Heart left ventricle (tissue), 16 donors: ENCODE data around the gene VPS35L. TPM values are rescaled to one million over a fixed set of nuclear protein-coding genes. Genes with fewer than 3 reads are reported as not detected.

Experiments
- ATAC-seq, 4 donors: fragments of 200-7000 bp; cut with Tn5 transposase; one replicate each; pipeline ENCODE4 v1.9.1; 2020 to 2022; ENCODE audit warnings: moderate library complexity in 4 of 4, mild to moderate bottlenecking in 3 of 4, moderate number of reproducible peaks in 1 of 4
- DNase-seq, 5 donors: peaks; one replicate each; pipeline ENCODE4 v3.0.0-alpha.2; 2020
- H3K27ac ChIP-seq, 12 donors: fragments of 200-600 bp; sonication (generic) in 4 of 12; one replicate each; pipeline versions ENCODE4 v1.5.0 to v1.8.0; 2016 to 2022; ENCODE audit warnings: mild to moderate bottlenecking in 2 of 12
- H3K27me3 ChIP-seq, 9 donors: fragments of 200-600 bp; sonication (generic) in 2 of 9; one replicate each; pipeline versions ENCODE4 v1.5.1 to v1.8.0; 2016 to 2022; ENCODE audit warnings: mild to moderate bottlenecking in 3 of 9
- H3K36me3 ChIP-seq, 9 donors: fragments of 200-600 bp; sonication (generic) in 2 of 9; one replicate each; pipeline versions ENCODE4 v1.5.0 to v1.8.0; 2018 to 2022; ENCODE audit warnings: mild to moderate bottlenecking in 2 of 9
- H3K4me1 ChIP-seq, 12 donors: fragments of 200-600 bp; sonication (generic) in 4 of 12; one replicate each; pipeline versions ENCODE4 v1.5.0 to v1.8.0; 2016 to 2022; ENCODE audit warnings: mild to moderate bottlenecking in 3 of 12
- H3K4me3 ChIP-seq, 12 donors: fragments of 200-600 bp; sonication (generic) in 4 of 12; one replicate each; pipeline versions ENCODE4 v1.5.0 to v1.8.0; 2017 to 2022; ENCODE audit warnings: mild to moderate bottlenecking in 9 of 12, moderate library complexity in 4 of 12
- H3K9me3 ChIP-seq, 12 donors: fragments of 200-600 bp; sonication (generic) in 4 of 12; one replicate each; pipeline versions ENCODE4 v1.5.0 to v1.8.0; 2016 to 2022; ENCODE audit warnings: mild to moderate bottlenecking in 1 of 12
- POLR2A ChIP-seq, 2 donors: fragments of 450-650 bp; IDR thresholded peaks; one replicate each; pipeline ENCODE4 v1.6.1; 2017; ENCODE audit warnings: antibody characterized with exemption in 2 of 2, mild to moderate bottlenecking in 2 of 2, moderate library complexity in 2 of 2
- WGBS, 4 donors: extraction: QIAGEN DNeasy Blood & Tissue Kit in 2 of 4; methylation state at CpG; one replicate each; pipeline versions ENCODE4 v1.1.5 to v1.1.7; 2013 to 2018; 5-methylcytosine and 5-hydroxymethylcytosine counted together
- intact Hi-C, 10 donors: fragments of 100-400 bp; cut with DNase I; formaldehyde crosslinking; loops; one replicate each; pipeline versions ENCODE4 v1.11.1 to v1.14.2; 2022
- polyA plus RNA-seq, 2 donors: library from polyadenylated mRNA; stranded (reverse); fragments of 200-250 nt; gene quantifications; one replicate each; pipeline ENCODE4 v1.2.3, GENCODE V29; 2013
- total RNA-seq, 9 donors: library from RNA; depleted of rRNA in 2 of 9; stranded (reverse); fragments of >200 nt in 2 of 9; fragmentation: NEBNext Ultra II Directional in 3 of 9; extraction: Animal tissue kit (Norgen Biotek cat#: 25700) in 3 of 9; gene quantifications; one replicate each; pipeline versions ENCODE4 v1.1.0 to v1.2.4, GENCODE V29; 2016 to 2023
- TF ChIP-seq, protein P1 (sequence below), 12 donors: fragments of 200-600 bp; sonication (generic) in 4 of 12; IDR thresholded peaks; one replicate each; pipeline versions ENCODE4 v1.5.0 to v1.8.0; 2018 to 2022; ENCODE audit warnings: antibody characterized with exemption in 12 of 12, mild to moderate bottlenecking in 5 of 12
- donor health status: ischemic (EF 13 %, LVEDD 7.1; RV severe dilation, severe dysfunction).
- donor health status: healthy with polysubstance abuse.
- donor health status: DM: no; HTN: yes; CAD: no.
- donor health status: DM: no; HTN: no; CAD: no.
- donor health status: ischemic (EF 25% LVEDD 6.9; RV normal size, moderate dysfunction).
- donor health status: ischemic (EF 25% LVEDD 5.7; RV mildly dilated, moderate dysfunction).
- donor health status: healthy.
- donor health status: DM: yes; HTN: yes; CAD: no.
- donor health status: ischemic (EF 35%, LVEDD 5.7; RV mildly dilated, moderate dysfunction).
- donor health status: nonischemic (EF 11% LVEDD 7.7; RV severe dilation, severe dysfunction).
- donor health status: DM: yes; HTN: yes; CAD: no.
- donor health status: PGD.
- donor health status: ischemic (EF 29% LVEDD 5.4; RV normal size, mild dysfunction).
- donor health status: nonischemic (EF 23%, LVEDD 6.1; RV moderate dilation, normal function).

VPS35L gene
- total and polyA plus RNA-seq, 11 donors, result 13.7 to 47.3 (median 24.4) TPM

DNA sequence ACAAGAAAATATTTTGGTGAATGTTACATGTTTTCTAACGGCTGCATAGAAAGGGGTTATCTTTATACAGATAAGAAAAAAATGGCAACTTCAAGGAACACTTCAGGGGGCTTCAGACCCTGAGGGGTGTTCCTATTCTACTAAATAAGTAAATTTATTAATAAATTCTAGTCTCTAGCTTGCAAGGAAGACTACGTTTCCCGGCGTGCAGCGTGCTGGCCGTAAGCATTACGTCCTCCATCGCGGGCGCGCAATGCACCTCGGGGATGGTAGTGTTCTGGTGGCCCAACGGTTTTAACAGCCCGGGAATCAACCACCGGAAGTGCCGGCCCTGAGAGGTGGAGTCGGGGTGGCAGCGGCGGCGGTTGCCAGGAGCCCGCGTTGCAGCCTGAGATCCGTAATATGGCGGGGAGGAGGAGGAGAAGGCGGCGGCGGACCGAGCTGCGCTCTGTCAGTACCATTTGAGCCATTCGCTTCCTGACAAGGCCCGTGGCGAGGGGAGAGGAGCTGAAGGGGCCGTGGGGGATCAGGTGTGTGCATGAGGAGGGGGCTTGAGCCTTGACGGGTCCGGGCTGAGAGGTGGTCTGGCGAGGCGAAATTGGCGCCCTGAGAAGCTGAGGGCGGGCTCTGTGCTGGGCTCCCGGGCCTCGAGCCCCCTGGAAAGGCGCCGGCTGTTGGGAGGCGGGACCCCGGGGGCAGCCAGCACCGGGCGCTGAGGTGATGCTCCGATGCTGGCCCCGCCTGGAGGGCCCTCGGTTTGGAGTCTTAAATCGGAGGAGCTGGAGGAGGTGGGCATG lies 31.7 kb upstream of the VPS35L start, which contains the start of gene CCP110:
Gene CCP110 (plus strand): TSS at position 384 of the 797 bp plus-strand sequence. CDS start 3,940 bp downstream, outside the sequence.
- 1% methylated on average over 49 to 51 of the region's 51 CpGs for whole genome bisulfite sequencing, 4 donors
- peak within 1 kb of the TSS in 11 of 12 donors; percentile 10 to 95 (median 57) for H3K27ac ChIP-seq

GRCh38 chr16:19524356-19524615 lies 31.2 kb upstream of the VPS35L start:
- H3K27ac ChIP-seq, result peak overlapping the region in 9 of 12 donors; percentile 10 to 68 (median 57)
- intact Hi-C loops, result loop anchor here in 2 of 10 donors (5.0 to 10.0 kb wide), 2 partner anchors 33 to 459 kb away; partner anchors contain the start of genes COQ7 (in 1 of the 2) and VPS35L (in 1 of the 2)
- H3K4me3 ChIP-seq, result peak overlapping the region; percentile 55 to 97 (median 90)
- ATAC-seq (peak in 1 of 4 donors; percentile 0), DNase-seq (no peak)
- H3K4me1 ChIP-seq, result peaks cover 3 to 46% (median 31%) of the 10 kb centered on the region in 12 donors
- no peaks in the 10 kb centered on the region for H3K27me3 ChIP-seq
- WGBS, 4 donors, result 0 to 1% (median 0%) methylated on average over 1 to 11 of the region's 11 CpGs
- TF ChIP-seq, protein P1, sequence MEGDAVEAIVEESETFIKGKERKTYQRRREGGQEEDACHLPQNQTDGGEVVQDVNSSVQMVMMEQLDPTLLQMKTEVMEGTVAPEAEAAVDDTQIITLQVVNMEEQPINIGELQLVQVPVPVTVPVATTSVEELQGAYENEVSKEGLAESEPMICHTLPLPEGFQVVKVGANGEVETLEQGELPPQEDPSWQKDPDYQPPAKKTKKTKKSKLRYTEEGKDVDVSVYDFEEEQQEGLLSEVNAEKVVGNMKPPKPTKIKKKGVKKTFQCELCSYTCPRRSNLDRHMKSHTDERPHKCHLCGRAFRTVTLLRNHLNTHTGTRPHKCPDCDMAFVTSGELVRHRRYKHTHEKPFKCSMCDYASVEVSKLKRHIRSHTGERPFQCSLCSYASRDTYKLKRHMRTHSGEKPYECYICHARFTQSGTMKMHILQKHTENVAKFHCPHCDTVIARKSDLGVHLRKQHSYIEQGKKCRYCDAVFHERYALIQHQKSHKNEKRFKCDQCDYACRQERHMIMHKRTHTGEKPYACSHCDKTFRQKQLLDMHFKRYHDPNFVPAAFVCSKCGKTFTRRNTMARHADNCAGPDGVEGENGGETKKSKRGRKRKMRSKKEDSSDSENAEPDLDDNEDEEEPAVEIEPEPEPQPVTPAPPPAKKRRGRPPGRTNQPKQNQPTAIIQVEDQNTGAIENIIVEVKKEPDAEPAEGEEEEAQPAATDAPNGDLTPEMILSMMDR (IDR thresholded peaks at IDR 0.05), result no peak
- TF ChIP-seq POLR2A (IDR thresholded peaks at IDR 0.05), result no peak
- H3K36me3 ChIP-seq, result peaks cover 0 to 18% (median 16%) of the 10 kb centered on the region in 9 donors
- H3K9me3 ChIP-seq, result no peaks in the 10 kb centered on the region

More for the DNA sequence above, 31.7 kb upstream of the VPS35L start, which contains the start of gene CCP110:
- DNase-seq (peak; percentile 96 to 99 (median 98)), ATAC-seq (peak; percentile 92 to 96 (median 94))
- Histone ChIP-seq H3K36me3 (peaks cover 0 to 12% (median 11%) of the 10 kb centered on the region in 9 donors), H3K4me3 (peak within 1 kb of the TSS; percentile 55 to 97 (median 90)), H3K27me3 (no peaks in the 10 kb centered on the region), H3K4me1 (peaks cover 4 to 51% (median 32%) of the 10 kb centered on the region in 12 donors), H3K9me3 (no peaks in the 10 kb centered on the region)
- intact Hi-C loops, result loop anchor here in 2 of 10 donors (2.0 to 10.0 kb wide), 3 partner anchors 31 to 459 kb away; partner anchors contain the start of genes VPS35L (in 2 of the 2) and COQ7 (in 1 of the 2)
- TF ChIP-seq POLR2A (IDR thresholded peaks at IDR 0.05), result peak in 1 of 2 donors; percentile 62
- TF ChIP-seq, protein P1 (IDR thresholded peaks at IDR 0.05), result no peak

GRCh38 chr16:19524616-19525384 lies 30.7 kb upstream of the VPS35L start:
- intact Hi-C loops, result loop anchor here in 2 of 10 donors (5.0 to 10.0 kb wide), 2 partner anchors 33 to 460 kb away; partner anchors contain the start of genes COQ7 (in 1 of the 2) and VPS35L (in 1 of the 2)
- H3K4me1 ChIP-seq, result peaks cover 3 to 41% (median 28%) of the 10 kb centered on the region in 12 donors
- peak overlapping the region in 6 of 12 donors; percentile 49 to 68 (median 64) for H3K27ac ChIP-seq
- TF ChIP-seq, protein P1 (IDR thresholded peaks at IDR 0.05), result no peak
- TF ChIP-seq POLR2A (IDR thresholded peaks at IDR 0.05), result no peak
- H3K9me3 ChIP-seq, result no peaks in the 10 kb centered on the region
- no peaks in the 10 kb centered on the region for H3K27me3 ChIP-seq
- peak overlapping the region; percentile 55 to 97 (median 90) for H3K4me3 ChIP-seq
- ATAC-seq (no peak), DNase-seq (no peak)
- H3K36me3 ChIP-seq, result peaks cover 0 to 23% (median 18%) of the 10 kb centered on the region in 9 donors
- 11 to 25% (median 21%) methylated on average over 19 of the region's 19 CpGs for WGBS, 4 donors
